ENCODE results near the gene CDC16.

Gene CDC16

GRCh38 chr13:114212158-114212495 lies 22.6 kb upstream of the CDC16 start:
- POLR2A ChIA-PET: no interaction called here
- no peak for TF ChIP-seq CTCF (IDR thresholded peaks at IDR 0.05; ENCODE audit: control extremely low read depth, extremely low read depth, low read depth, missing control alignments)
- DNase-seq (ENCODE audit: extremely low spot score): no peak
- CTCF ChIA-PET: no interaction called here

GRCh38 chr13:114213980-114214379 lies 20.7 kb upstream of the CDC16 start:
- no peak for TF ChIP-seq CTCF (IDR thresholded peaks at IDR 0.05; ENCODE audit: control extremely low read depth, extremely low read depth, low read depth, missing control alignments)
- POLR2A ChIA-PET: no interaction called here
- CTCF ChIA-PET: interaction anchor here (1.1 to 2.1 kb wide), 4 partner anchors 8 to 14 kb away, joined by 3 to 4 read pairs (median 4); no protein-coding TSS in a partner anchor
- no peak for DNase-seq (ENCODE audit: extremely low spot score)

GRCh38 chr13:114219392-114219791 lies 15.3 kb upstream of the CDC16 start:
- ChIA-PET CTCF (interaction anchor here (1.0 kb wide), 2 partner anchors 9 to 14 kb away, joined by 3 to 4 read pairs; no protein-coding TSS in a partner anchor), POLR2A (no interaction called here)
- DNase-seq (ENCODE audit: extremely low spot score): no peak
- TF ChIP-seq CTCF (IDR thresholded peaks at IDR 0.05; ENCODE audit: control extremely low read depth, extremely low read depth, low read depth, missing control alignments): no peak

GRCh38 chr13:114222461-114222968 lies 12.2 kb upstream of the CDC16 start:
- CTCF ChIA-PET: interaction anchor here (1.0 to 1.3 kb wide), 2 partner anchors 9 to 269 kb away, joined by 3 to 4 read pairs; no protein-coding TSS in a partner anchor
- DNase-seq (ENCODE audit: extremely low spot score): no peak
- no peak for TF ChIP-seq CTCF (IDR thresholded peaks at IDR 0.05; ENCODE audit: control extremely low read depth, extremely low read depth, low read depth, missing control alignments)
- POLR2A ChIA-PET: no interaction called here

- ChIA-PET CTCF (interaction anchor here (0.6 to 1.2 kb wide), 3 partner anchors 10 to 337 kb away, joined by 3 read pairs; no protein-coding TSS in a partner anchor), POLR2A (no interaction called here)
- DNase-seq (ENCODE audit: extremely low spot score): no peak
- TF ChIP-seq CTCF (IDR thresholded peaks at IDR 0.05; ENCODE audit: control extremely low read depth, extremely low read depth, low read depth, missing control alignments): no peak
These were observed 10.5 kb upstream of the CDC16 start for GRCh38 chr13:114224201-114224600.

GRCh38 chr13:114225610-114226009 lies 9.1 kb upstream of the CDC16 start:
- ChIA-PET POLR2A (no interaction called here), CTCF (interaction anchor here (0.7 to 2.0 kb wide), 13 partner anchors 11 to 732 kb away, joined by 3 to 9 read pairs (median 4); no protein-coding TSS in a partner anchor)
- no peak for DNase-seq (ENCODE audit: extremely low spot score)
- TF ChIP-seq CTCF (IDR thresholded peaks at IDR 0.05; ENCODE audit: control extremely low read depth, extremely low read depth, low read depth, missing control alignments): no peak
